IMR-90 (cell line): ENCODE data around the gene NPHS1. TPM values are rescaled to one million over a fixed set of nuclear protein-coding genes. Genes with fewer than 3 reads are reported as not detected.

Experiments used
- ATAC-seq: fragments of 200-7000 bp; cut with Tn5 transposase; 2 replicates; pipeline ENCODE4 v1.9.1; 2020; ENCODE audit warnings: low read depth, mild to moderate bottlenecking, moderate library complexity
- BruUV-seq: library from RNA; stranded (reverse); fragments of 400-500 nt; replicated peaks from 2 replicates; lab custom pipeline; 2021; lab: Mats Ljungman, UMichigan
- CTCF ChIA-PET: fragments of 300-600 bp; formaldehyde crosslinking; extraction: SDS; loops from one replicate; lab custom pipeline; 2021; ENCODE audit warnings: antibody characterized with exemption; lab: Yijun Ruan, JAX
- POLR2A ChIA-PET: fragments of 300-600 bp; sonication (Branson Sonifier 250); formaldehyde crosslinking; loops from one replicate; lab custom pipeline; 2022; ENCODE audit warnings: antibody characterized with exemption; ENCODE audit not compliant: unreplicated experiment; lab: Charles Lee
- DNase-seq: peaks from one replicate; pipeline ENCODE4 v3.0.0; 2013
- H2AFZ ChIP-seq: replicated peaks from 2 replicates; pipeline ENCODE3; 2013; ENCODE audit warnings: low read length, mild to moderate bottlenecking; ENCODE audit not compliant: poor library complexity
- H2AK5ac ChIP-seq: 2 replicates; pipeline ENCODE4 v1.6.1; 2013; ENCODE audit warnings: low read depth, low read length, inconsistent platforms
- H2AK9ac ChIP-seq: replicated peaks from 2 replicates; pipeline ENCODE3; 2013; ENCODE audit warnings: mild to moderate bottlenecking, low read depth, low read length, moderate library complexity; ENCODE audit not compliant: poor library complexity
- H2BK120ac ChIP-seq: 2 replicates; pipeline ENCODE4 v1.6.1; 2013; ENCODE audit warnings: low read depth, low read length, inconsistent platforms
- H2BK15ac ChIP-seq: 3 replicates; pipeline ENCODE4 v1.6.1; 2013; ENCODE audit warnings: low read depth, low read length, inconsistent platforms
- H2BK20ac ChIP-seq: 2 replicates; pipeline ENCODE4 v1.6.1; 2013; ENCODE audit warnings: low read depth, mild to moderate bottlenecking, inconsistent platforms, low read length, moderate library complexity
- H2BK5ac ChIP-seq: 2 replicates; pipeline ENCODE4 v1.6.1; 2013; ENCODE audit warnings: mild to moderate bottlenecking, low read depth, low read length, inconsistent platforms; ENCODE audit not compliant: poor library complexity, severe bottlenecking
- H3K14ac ChIP-seq: replicated peaks from 2 replicates; pipeline ENCODE4 v1.6.1; 2013; ENCODE audit warnings: low read depth, low read length, inconsistent platforms
- H3K18ac ChIP-seq: 2 replicates; pipeline ENCODE4 v1.6.1; 2013; ENCODE audit warnings: low read depth, low read length, control low read depth
- H3K23ac ChIP-seq: 2 replicates; pipeline ENCODE4 v1.6.1; 2013; ENCODE audit warnings: low read depth, low read length, inconsistent platforms
- H3K27ac ChIP-seq: 2 replicates; pipeline ENCODE4 v1.5.1; 2013; ENCODE audit warnings: mild to moderate bottlenecking, control low read depth, low read length; ENCODE audit not compliant: insufficient read depth
- H3K27me3 ChIP-seq: 2 replicates; pipeline ENCODE4 v1.6.1; 2013; ENCODE audit warnings: low read length; ENCODE audit not compliant: control insufficient read depth, insufficient read depth
- H3K36me3 ChIP-seq: 2 replicates; pipeline ENCODE4 v1.6.1; 2013; ENCODE audit warnings: low read length, mixed read lengths; ENCODE audit not compliant: control insufficient read depth, insufficient read depth
- H3K4ac ChIP-seq: 2 replicates; pipeline ENCODE4 v1.6.1; 2013; ENCODE audit warnings: low read depth, low read length, inconsistent platforms
- H3K4me1 ChIP-seq: 2 replicates; pipeline ENCODE4 v1.6.1; 2013; ENCODE audit warnings: low read length, mixed read lengths; ENCODE audit not compliant: control insufficient read depth, insufficient read depth
- H3K4me2 ChIP-seq: 2 replicates; pipeline ENCODE4 v1.6.1; 2013; ENCODE audit warnings: low read depth, mild to moderate bottlenecking, control low read depth, low read length, moderate library complexity
- H3K4me3 ChIP-seq: 2 replicates; pipeline ENCODE4 v1.5.1; 2013; ENCODE audit warnings: low read depth, mild to moderate bottlenecking, control low read depth, low read length, moderate library complexity; ENCODE audit not compliant: insufficient read depth
- H3K56ac ChIP-seq: 2 replicates; pipeline ENCODE4 v1.6.1; 2013; ENCODE audit warnings: low read length, inconsistent platforms; ENCODE audit not compliant: insufficient read depth; ENCODE audit errors: extremely low read depth
- H3K79me1 ChIP-seq, 2 experiments: 2 replicates each; pipeline ENCODE4 v1.6.1; 2013; ENCODE audit warnings: low read length in 2 of 2, inconsistent platforms in 1 of 2, low read depth in 1 of 2
- H3K9ac ChIP-seq: 2 replicates; pipeline ENCODE4 v1.6.1; 2013; ENCODE audit warnings: low read depth, low read length, control low read depth
- H3K9me1 ChIP-seq: 2 replicates; pipeline ENCODE4 v1.6.1; 2013; ENCODE audit warnings: low read length, inconsistent platforms; ENCODE audit not compliant: insufficient read depth
- H3K9me3 ChIP-seq: 2 replicates; pipeline ENCODE4 v1.6.1; 2013; ENCODE audit warnings: low read length; ENCODE audit not compliant: control insufficient read depth, insufficient read depth
- H4K20me1 ChIP-seq: 2 replicates; pipeline ENCODE4 v1.6.1; 2013; ENCODE audit warnings: low read length, inconsistent platforms; ENCODE audit not compliant: insufficient read depth
- H4K5ac ChIP-seq: 2 replicates; pipeline ENCODE4 v1.6.1; 2013; ENCODE audit warnings: mild to moderate bottlenecking, low read depth, low read length, control low read depth
- H4K8ac ChIP-seq, 2 experiments: 2 replicates each; pipeline ENCODE4 v1.6.1; 2013; ENCODE audit warnings: low read depth in 2 of 2, low read length in 2 of 2, control low read depth in 1 of 2, inconsistent platforms in 1 of 2
- H4K91ac ChIP-seq: 2 replicates; pipeline ENCODE4 v1.6.1; 2013; ENCODE audit warnings: low read depth, low read length, inconsistent platforms; ENCODE audit not compliant: insufficient read depth
- BHLHE40 ChIP-seq: fragments of 150-350 bp; IDR thresholded peaks from 2 replicates; pipeline ENCODE4 v1.6.1; 2016; ENCODE audit warnings: mild to moderate bottlenecking, low read depth, low read length
- CHD1 ChIP-seq: IDR thresholded peaks from 2 replicates; pipeline ENCODE4 v1.6.1; 2012; ENCODE audit warnings: low read depth, low read length, improper control_type of control experiment
- FOS ChIP-seq: fragments of 150-350 bp; IDR thresholded peaks from 2 replicates; pipeline ENCODE4 v1.6.1; 2016; ENCODE audit warnings: low read depth, low read length
- MAZ ChIP-seq: IDR thresholded peaks from 2 replicates; pipeline ENCODE4 v1.6.1; 2012; ENCODE audit warnings: low read depth, mild to moderate bottlenecking, low read length, improper control_type of control experiment, moderate library complexity, borderline replicate concordance
- NFE2L2 ChIP-seq: fragments of 150-350 bp; IDR thresholded peaks from 2 replicates; pipeline ENCODE4 v1.6.1; 2016; ENCODE audit warnings: low read depth, mild to moderate bottlenecking, low read length
- POLR2A ChIP-seq: IDR thresholded peaks from 2 replicates; pipeline ENCODE4 v1.6.1; 2012; ENCODE audit warnings: mild to moderate bottlenecking, low read depth, low read length
- RFX5 ChIP-seq: IDR thresholded peaks from 2 replicates; pipeline ENCODE4 v1.8.0; 2012; ENCODE audit warnings: low read depth, mild to moderate bottlenecking, low read length, moderate library complexity
- WGBS, 2 experiments: methylation state at CpG; one replicate each; pipeline versions ENCODE4 v1.1.5 to v1.1.7; 2013; ENCODE audit warnings: missing lambda C conversion rate in 2 of 2; ENCODE audit not compliant: insufficient read length in 1 of 2; ENCODE audit errors: extremely low coverage in 2 of 2; 5-methylcytosine and 5-hydroxymethylcytosine counted together
- dilution Hi-C: fragments of 300-500 bp; cut with HindIII; formaldehyde crosslinking; loops from one replicate; pipeline ENCODE4 v1.14.3; 2018; ENCODE audit warnings: low sequenced_read_pairs; ENCODE audit not compliant: unreplicated experiment
- in situ Hi-C: fragments of 300-500 bp; cut with MboI; formaldehyde crosslinking; loops from 3 replicates; pipeline ENCODE4 v1.14.3; 2019; ENCODE audit warnings: low sequenced_read_pairs, inconsistent platforms, mixed read lengths
- intact Hi-C: fragments of 100-400 bp; cut with micrococcal nuclease; formaldehyde crosslinking; loops from 2 replicates; pipeline ENCODE4 v1.10.0; 2022
- polyA plus RNA-seq, 3 experiments: library from polyadenylated mRNA; depleted of rRNA; stranded (reverse); fragments of >200 nt; gene quantifications; 2 replicates each; pipeline ENCODE4 v1.2.3, GENCODE V29; 2012; ENCODE audit warnings: low replicate concordance in 1 of 3
- total RNA-seq: library from RNA; depleted of rRNA; stranded (reverse); fragments of >200 nt; gene quantifications from 2 replicates; pipeline ENCODE4 v1.2.3, GENCODE V29; 2012
- TF ChIP-seq, protein P1 (sequence below): fragments of 150-350 bp; IDR thresholded peaks from 2 replicates; pipeline ENCODE4 v1.6.1; 2017; ENCODE audit warnings: mild to moderate bottlenecking, antibody characterized with exemption, low read length, low read depth
- TF ChIP-seq, protein P2 (sequence below): conservative IDR thresholded peaks from 2 replicates; pipeline ENCODE4 v1.5.1; 2012; ENCODE audit warnings: mild to moderate bottlenecking, low read depth, low read length, improper control_type of control experiment
- TF ChIP-seq, protein P3 (sequence below): fragments of 150-350 bp; IDR thresholded peaks from 2 replicates; pipeline ENCODE4 v1.6.1; 2016; ENCODE audit warnings: low read depth, mild to moderate bottlenecking, low read length, moderate library complexity, borderline replicate concordance

The NPHS1 gene
- total and polyA plus RNA-seq, 2 of the 4 experiments (the other 2 are of a cell fraction): not detected

DNA sequence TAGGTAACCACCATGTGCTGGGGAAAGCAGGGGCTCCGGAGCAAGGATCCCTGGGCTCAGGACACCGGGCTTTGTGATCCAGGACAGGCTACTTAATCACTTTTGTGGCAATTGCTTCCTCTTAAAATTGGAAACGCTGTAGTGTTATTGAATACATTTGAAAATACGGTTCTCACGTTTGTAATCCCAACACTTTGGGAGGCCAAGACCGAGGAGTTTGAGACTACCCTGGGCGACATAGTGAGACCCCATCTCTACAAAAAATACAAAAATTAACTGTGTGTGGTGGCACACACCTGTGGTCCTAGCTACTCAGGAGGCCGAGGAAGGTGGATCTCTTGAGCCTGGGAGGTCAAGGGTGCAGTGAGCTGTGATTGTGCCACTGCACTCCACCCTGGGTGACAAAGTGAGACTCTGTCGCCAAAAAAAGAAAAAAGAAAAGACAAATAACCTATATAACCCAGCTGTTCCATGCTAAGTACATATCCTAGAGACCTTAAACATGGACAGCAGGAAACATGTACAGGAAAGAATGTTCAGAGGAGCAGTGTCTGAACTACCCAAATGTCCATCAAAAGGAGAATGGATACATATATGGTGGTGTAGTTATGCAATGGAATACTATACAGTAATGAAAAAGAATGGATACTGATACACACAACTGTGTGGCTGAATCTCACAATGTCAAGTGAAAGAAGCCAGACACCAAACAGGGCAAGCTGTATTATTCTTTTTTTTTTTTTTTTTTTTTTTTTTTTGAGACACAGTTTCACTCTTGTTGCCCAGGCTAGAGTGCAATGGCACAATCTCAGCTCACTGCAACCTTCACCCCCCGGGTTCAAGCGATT is 39.0 kb downstream of the NPHS1 start:
- H2BK5ac ChIP-seq: no peak overlapping the region
- no peaks in the 10 kb centered on the region for H3K9me3 ChIP-seq
- no peak for DNase-seq
- no peak overlapping the region for H2AK5ac ChIP-seq
- no peaks in the 10 kb centered on the region for H3K79me1 ChIP-seq
- no CpG with 5 or more reads among the region's 11 CpGs for WGBS, 2 experiments
- no peak overlapping the region for H3K14ac ChIP-seq
- in situ Hi-C loops: no loop called here
- no peak overlapping the region for H4K5ac ChIP-seq
- no peak overlapping the region for H2AK9ac ChIP-seq
- no peak overlapping the region for H4K91ac ChIP-seq
- H3K4me2 ChIP-seq: no peak overlapping the region
- no peak overlapping the region for H3K4ac ChIP-seq
- TF ChIP-seq BHLHE40 (no peak), CHD1 (no peak), RFX5 (no peak), NFE2L2 (no peak), MAZ (no peak), POLR2A (no peak), FOS (no peak)
- TF ChIP-seq, protein P1, sequence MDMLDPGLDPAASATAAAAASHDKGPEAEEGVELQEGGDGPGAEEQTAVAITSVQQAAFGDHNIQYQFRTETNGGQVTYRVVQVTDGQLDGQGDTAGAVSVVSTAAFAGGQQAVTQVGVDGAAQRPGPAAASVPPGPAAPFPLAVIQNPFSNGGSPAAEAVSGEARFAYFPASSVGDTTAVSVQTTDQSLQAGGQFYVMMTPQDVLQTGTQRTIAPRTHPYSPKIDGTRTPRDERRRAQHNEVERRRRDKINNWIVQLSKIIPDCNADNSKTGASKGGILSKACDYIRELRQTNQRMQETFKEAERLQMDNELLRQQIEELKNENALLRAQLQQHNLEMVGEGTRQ: no peak
- TF ChIP-seq, protein P2, sequence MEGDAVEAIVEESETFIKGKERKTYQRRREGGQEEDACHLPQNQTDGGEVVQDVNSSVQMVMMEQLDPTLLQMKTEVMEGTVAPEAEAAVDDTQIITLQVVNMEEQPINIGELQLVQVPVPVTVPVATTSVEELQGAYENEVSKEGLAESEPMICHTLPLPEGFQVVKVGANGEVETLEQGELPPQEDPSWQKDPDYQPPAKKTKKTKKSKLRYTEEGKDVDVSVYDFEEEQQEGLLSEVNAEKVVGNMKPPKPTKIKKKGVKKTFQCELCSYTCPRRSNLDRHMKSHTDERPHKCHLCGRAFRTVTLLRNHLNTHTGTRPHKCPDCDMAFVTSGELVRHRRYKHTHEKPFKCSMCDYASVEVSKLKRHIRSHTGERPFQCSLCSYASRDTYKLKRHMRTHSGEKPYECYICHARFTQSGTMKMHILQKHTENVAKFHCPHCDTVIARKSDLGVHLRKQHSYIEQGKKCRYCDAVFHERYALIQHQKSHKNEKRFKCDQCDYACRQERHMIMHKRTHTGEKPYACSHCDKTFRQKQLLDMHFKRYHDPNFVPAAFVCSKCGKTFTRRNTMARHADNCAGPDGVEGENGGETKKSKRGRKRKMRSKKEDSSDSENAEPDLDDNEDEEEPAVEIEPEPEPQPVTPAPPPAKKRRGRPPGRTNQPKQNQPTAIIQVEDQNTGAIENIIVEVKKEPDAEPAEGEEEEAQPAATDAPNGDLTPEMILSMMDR: no peak
- TF ChIP-seq, protein P3, sequence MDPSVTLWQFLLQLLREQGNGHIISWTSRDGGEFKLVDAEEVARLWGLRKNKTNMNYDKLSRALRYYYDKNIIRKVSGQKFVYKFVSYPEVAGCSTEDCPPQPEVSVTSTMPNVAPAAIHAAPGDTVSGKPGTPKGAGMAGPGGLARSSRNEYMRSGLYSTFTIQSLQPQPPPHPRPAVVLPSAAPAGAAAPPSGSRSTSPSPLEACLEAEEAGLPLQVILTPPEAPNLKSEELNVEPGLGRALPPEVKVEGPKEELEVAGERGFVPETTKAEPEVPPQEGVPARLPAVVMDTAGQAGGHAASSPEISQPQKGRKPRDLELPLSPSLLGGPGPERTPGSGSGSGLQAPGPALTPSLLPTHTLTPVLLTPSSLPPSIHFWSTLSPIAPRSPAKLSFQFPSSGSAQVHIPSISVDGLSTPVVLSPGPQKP: no peak
- ATAC-seq: no peak
- intact Hi-C loops: no loop called here
- no peaks in the 10 kb centered on the region for H3K4me1 ChIP-seq
- dilution Hi-C loops: no loop called here
- peaks cover 20% of the 10 kb centered on the region for H3K27me3 ChIP-seq
- no peak overlapping the region for H3K9ac ChIP-seq
- H3K36me3 ChIP-seq: no peaks in the 10 kb centered on the region
- H2AFZ ChIP-seq: no peak overlapping the region
- no peak overlapping the region for H3K4me3 ChIP-seq
- no peak overlapping the region for H3K56ac ChIP-seq
- no peak overlapping the region for H2BK15ac ChIP-seq
- no peaks in the 10 kb centered on the region for H3K9me1 ChIP-seq
- ChIA-PET POLR2A (no interaction called here), CTCF (no interaction called here)
- no peak overlapping the region for H3K27ac ChIP-seq
- H4K8ac ChIP-seq: no peak overlapping the region
- H4K20me1 ChIP-seq: no peaks in the 10 kb centered on the region
- BruUV-seq: no TSS peak
- no peak overlapping the region for H3K23ac ChIP-seq
- H3K18ac ChIP-seq: no peak overlapping the region
- no peak overlapping the region for H2BK20ac ChIP-seq
- no peak overlapping the region for H2BK120ac ChIP-seq
